HL-60/S4 treated with phorbol 12-myristate 13-acetate at 8.2 ng/mL for 4 days and 3 days (cell line): ENCODE results near the gene DDIT3.
"Not testable (repeated sequence)": the region's sequence is repeated elsewhere in the genome, so short reads cannot be mapped to it uniquely, and the experiment has no call there.

Source experiments
- in situ Hi-C: fragments of 300-500 bp; cut with MboI; formaldehyde crosslinking; loops from 2 replicates; pipeline ENCODE4 v1.15.0; 2022; ENCODE audit warnings: low sequenced_read_pairs

Gene DDIT3

DNA sequence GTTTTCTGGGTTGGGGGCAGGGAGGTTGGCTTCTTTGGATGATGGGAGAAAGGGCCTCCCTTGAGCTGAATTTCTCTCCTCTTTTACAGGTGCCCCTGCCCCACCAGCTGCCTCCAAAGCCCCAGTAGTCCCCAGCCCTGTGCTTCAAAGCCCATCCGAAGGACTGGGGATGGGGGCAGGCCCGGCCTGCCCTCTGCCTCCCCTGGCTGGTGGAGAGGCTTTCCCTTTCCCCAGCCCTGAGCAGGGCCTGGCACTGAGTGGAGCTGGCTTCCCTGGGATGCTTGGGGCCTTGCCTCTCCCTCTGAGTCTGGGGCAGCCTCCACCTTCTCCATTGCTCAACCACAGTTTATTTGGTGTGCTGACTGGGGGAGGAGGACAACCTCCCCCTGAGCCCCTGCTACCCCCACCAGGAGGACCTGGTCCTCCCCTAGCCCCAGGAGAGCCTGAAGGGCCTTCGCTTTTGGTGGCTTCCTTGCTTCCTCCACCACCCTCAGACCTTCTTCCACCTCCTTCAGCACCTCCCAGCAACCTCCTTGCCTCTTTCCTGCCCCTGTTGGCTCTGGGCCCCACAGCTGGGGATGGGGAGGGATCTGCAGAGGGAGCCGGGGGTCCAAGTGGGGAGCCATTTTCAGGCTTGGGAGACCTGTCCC, 6.3 kb upstream of the DDIT3 start:
- in situ Hi-C loops = no loop called here

- in situ Hi-C loops = no loop called here
Observed at GRCh38 chr12:57525615-57526383, 5.5 kb upstream of the DDIT3 start.

DNA sequence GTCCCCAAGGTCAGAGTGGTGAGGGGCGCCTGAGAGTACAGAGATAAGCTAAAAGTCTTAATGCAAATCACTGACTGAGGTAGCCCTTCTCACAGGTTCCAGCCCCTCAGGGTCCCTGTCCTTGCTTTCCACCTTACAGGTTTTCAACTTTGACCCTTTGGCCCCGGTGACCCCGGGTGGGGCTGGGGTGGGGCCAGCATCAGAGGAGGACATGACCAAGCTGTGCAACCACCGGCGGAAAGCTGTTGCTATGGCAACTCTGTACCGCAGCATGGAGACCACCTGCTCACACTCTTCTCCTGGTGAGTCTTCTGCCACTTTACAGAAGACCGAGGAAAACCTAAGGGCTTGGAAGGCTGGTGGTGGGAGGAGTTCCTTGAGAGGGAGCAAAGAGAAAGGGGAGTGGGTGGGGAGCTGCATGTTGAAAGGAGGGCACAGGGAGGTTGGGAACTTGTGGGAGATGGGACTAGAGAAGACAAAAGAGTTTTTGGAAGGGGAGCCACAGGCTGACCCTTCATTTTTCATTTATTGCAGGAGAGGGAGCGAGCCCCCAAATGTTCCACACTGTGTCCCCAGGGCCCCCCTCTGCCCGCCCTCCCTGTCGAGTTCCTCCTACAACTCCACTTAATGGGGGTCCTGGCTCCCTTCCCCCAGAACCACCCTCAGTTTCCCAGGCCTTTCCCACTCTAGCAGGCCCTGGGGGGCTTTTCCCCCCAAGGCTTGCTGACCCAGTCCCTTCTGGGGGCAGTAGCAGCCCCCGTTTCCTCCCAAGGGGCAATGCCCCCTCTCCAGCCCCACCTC, 4.7 kb upstream of the DDIT3 start:
- in situ Hi-C loops = no loop called here

DNA sequence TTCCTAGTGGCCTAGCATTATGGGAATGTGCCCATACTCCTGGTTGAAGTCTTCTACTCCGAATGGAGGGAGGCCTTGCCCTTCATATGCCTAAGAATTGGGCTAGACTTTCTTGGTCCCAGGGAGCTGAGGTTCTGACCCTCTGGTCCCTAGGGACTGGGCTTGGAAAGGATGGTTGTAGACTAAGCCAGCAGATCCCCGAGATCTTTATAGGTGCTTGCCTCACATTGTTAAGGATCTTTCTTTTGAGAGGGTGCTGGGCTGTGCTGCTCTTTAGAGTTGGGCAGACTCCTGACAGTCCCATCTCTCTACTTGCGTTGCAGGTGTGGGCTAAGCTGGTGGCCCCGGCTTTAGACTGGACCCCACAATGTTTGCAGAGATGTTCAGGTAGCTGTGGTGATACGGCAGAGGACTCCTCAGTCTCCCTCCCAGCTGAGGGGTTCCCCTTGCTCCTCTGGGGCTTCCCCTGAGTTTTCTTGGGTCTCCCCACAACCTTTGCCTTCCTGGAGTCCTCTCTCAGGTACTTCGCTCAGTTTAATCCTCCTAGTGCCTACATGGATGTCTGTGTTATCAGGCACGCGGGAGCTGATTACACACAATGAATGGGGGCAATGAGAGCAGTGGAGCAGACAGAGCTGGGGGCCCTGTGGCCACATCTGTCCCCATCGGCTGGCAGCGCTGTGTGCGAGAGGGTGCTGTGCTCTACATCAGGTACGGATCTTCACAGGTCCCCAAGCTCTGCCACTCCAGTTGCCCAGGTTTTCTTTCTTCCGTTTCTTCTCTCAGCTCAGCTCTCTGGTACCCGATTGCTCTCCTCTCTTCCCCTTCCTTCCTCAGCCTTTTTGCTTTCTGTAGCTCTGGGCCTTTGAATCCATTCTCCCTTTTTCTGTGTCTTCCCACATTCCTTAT, 3.6 kb upstream of the DDIT3 start:
- in situ Hi-C loops = no loop called here

GRCh38 chr12:57522887-57523705, 2.8 kb upstream of the DDIT3 start:
- in situ Hi-C loops = no loop called here

GRCh38 chr12:57522011-57522886, 1.9 kb upstream of the DDIT3 start, which contains the start of gene MBD6:
Gene MBD6 (plus strand): TSS chr12:57522824. CDS start chr12:57524304, 1,480 bp downstream.
- in situ Hi-C loops = no loop called here

GRCh38 chr12:57521525-57522010, 1.3 kb upstream of the DDIT3 start:
- in situ Hi-C loops = no loop called here

- in situ Hi-C loops = no loop called here
Observed at GRCh38 chr12:57519796-57520052, 590 bp downstream of the DDIT3 start.

DNA sequence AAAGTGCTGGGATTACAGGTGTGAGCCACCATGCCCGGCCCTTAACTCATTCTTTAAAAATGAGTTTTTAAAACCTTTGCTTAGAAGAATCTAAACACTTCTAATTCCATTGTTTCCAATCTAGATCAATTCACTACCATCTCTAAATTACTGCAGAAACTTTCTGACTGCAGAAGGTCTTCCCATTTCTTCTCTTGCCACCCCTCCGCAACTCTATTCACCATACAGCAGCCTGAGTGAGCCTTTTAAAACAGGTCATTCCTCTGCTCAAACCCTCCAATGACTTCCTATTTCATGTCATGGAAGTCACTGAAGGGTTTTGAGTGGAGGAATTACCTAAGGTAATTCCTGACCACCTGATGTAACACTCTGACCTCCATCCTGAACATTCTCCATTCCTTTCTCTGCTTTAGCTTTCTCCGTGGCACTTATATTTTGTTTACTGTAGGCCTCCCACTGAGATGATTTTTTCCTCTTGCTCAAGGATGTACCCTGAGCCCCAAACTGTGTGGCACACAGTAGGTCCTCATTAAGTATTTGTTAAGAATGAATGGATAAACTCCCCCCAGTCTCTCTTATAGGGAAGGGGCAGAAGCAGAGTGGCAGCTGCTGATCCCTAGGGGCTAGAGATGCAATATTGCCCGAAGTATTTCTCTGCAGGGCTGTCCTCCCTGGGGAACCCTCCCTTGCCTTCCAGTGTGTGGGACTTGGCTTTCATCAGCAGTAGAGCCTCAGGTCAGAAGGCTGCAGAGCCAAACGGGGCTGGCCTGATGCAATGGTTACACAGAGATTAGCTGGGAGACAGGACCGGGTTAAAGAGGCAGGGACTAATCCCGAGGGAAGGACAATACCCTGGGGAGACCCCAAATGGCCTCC, 1.2 kb downstream of the DDIT3 start:
- in situ Hi-C loops = no loop called here

DNA sequence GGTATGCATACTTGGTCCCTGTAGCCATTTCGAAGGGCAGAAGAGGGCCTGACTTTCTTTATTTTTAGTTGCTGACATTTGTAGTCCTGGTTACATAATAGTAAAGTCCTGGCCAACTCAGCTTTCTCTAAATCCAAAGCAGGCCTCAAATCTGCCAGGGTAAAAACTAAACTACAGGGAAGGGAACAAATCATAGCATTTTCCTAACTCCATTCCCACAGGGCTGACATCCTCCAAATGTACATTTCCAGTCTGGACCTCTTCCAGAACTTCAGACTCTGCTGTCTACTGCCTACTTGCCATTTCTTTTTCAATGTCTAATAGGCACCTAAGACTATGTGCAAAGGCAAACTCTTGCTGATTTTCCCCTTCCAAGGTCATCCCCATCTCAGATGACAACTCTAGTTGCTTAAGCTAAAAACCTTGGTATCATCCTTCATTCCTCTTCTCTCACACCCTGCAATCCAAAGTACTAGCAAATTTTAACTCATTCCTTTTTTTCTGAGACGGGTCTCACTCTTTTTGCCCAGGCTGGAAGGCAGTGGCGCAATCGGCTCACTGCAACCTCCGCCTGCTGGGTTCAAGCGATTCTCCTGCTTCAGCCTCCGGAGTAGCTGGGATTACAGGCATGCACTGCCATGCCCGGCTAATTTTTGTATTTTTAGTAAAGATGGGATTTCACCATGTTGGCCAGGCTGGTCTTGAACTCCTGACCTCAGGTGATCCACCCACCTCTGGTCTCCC, 2.0 kb downstream of the DDIT3 start:
- in situ Hi-C loops = no loop called here

GRCh38 chr12:57517718-57518117, 2.6 kb downstream of the DDIT3 start:
- in situ Hi-C loops = not testable (repeated sequence)

DNA sequence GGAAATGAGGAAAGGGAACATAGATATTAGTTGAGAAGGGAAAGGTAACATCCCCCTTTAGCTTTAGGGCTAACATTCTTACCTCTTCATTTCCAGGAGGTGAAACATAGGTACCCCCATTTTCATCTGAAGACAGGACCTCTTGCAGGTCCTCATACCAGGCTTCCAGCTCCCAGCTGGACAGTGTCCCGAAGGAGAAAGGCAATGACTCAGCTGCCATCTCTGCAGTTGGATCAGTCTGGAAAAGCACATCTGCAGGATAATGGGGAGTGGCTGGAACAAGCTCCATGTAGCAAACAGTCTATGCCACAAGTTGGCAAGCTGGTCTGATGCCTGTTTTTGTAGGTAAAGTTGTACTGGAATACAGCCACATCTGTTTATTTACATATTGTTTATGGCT, 3.1 kb downstream of the DDIT3 start:
- in situ Hi-C loops = no loop called here

GRCh38 chr12:57516617-57517153, 3.6 kb downstream of the DDIT3 start:
- in situ Hi-C loops = no loop called here

DNA sequence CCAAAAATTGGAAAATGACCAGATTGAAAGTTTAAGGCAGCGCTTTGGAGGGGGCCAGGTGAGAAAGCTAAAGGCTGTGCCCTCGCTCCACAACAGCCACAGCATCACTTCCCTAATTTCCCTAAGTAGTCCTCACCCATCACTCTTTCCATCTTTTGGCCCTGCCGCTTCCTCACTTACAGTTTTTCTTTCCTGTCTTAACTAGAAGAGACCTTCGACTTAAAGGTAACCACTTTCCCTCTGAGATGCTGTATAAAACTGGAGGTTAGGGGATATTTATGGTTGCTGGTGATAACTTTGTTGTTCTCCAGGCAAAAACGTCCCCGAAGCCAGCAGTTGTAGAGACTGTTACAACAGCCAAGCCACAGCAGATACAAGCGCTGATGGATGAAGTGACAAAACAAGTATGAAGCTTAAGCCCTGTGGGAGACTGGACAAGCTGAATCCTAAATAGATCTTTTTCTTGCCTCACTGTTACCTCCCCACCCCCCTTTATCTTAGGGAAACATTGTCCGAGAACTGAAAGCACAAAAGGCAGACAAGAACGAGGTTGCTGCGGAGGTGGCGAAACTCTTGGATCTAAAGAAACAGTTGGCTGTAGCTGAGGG, 4.3 kb downstream of the DDIT3 start:
- in situ Hi-C loops = no loop called here

DNA sequence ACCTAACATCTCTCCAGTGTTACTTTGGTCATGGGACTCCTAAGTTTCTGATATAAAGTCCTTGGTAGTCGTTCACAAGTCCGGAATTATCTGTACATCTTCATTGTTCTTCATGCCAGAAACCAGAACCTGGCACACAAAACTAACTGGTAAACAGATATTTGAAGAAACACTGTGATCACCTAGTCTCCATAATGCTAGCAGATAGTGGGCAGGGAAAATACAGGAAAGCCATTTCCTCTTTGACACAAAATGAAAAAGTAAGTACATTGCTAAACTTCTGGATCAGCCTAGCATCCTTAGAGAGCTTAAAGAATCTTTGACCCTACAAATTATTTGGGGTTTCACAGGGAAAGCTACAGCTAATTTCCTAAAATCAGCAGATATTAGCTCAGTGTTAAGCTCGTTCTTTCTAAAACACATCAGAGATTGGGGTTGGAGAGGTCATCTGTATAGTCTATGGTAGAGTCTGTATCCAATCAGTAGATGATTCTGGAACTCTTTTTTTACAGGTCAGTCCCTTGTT, 4.8 kb downstream of the DDIT3 start:
- in situ Hi-C loops = no loop called here

- in situ Hi-C loops = no loop called here
Observed at GRCh38 chr12:57514720-57515407, 5.5 kb downstream of the DDIT3 start.
